ENCODE results near the gene ASIC1. TPM values are rescaled to one million over a fixed set of nuclear protein-coding genes. Genes with fewer than 3 reads are reported as not detected.

The ASIC1 gene
- polyA plus RNA-seq, 3 donors, result 4.6 to 5.6 (median 5.5) TPM

- DNase-seq, result no peak
Observed at GRCh38 chr12:50039151-50039835, 18.1 kb upstream of the ASIC1 start.

DNA sequence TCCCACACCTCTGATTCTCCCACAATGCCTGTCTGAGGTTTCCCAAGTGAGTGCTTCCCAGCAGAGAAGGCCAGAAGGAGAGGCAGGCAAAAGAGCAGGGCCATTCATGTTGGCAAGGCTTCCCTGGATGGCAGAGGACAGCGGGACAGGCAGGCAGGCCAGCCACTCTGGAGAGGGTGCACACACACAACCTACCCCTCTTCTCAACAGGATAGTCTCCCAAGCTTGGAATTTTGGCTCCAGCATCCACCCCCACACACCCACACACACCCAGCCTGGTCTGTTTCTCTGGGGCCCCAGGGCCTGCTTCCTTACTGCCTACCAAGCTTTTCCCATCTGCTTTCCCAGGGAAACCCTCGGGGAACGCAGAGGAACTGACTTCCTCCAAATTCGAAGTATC lies 16.7 kb upstream of the ASIC1 start:
- DNase-seq, result no peak

- no peak for DNase-seq
Observed at GRCh38 chr12:50041062-50041860, 16.1 kb upstream of the ASIC1 start.

DNA sequence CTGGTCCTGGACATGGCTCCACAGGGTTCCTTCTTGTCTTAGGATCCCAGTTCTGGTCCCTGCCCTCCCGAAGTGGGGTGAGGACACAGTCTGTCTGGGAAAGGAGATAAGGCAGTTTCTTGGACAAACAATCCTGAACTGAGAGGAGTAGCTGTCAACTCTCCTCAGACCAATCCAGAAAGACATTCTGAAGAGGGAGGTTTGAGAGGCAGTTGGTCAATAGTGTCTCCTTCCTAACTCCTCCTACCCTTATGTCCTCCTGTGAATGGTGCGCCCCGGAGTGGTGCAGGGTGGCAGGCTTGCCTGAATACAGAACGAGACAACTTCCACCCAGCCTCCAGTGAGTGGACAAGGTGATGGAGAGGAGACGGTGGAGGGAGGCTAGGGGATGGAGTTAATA lies 15.4 kb upstream of the ASIC1 start:
- no peak for DNase-seq

- no peak for DNase-seq
Observed at GRCh38 chr12:50042693-50043092, 14.7 kb upstream of the ASIC1 start.

GRCh38 chr12:50043308-50043707 lies 14.1 kb upstream of the ASIC1 start:
- DNase-seq, result no peak

GRCh38 chr12:50043854-50044253 lies 13.5 kb upstream of the ASIC1 start:
- no peak for DNase-seq

- DNase-seq, result no peak
Observed at GRCh38 chr12:50047693-50048250, 9.6 kb upstream of the ASIC1 start.

DNA sequence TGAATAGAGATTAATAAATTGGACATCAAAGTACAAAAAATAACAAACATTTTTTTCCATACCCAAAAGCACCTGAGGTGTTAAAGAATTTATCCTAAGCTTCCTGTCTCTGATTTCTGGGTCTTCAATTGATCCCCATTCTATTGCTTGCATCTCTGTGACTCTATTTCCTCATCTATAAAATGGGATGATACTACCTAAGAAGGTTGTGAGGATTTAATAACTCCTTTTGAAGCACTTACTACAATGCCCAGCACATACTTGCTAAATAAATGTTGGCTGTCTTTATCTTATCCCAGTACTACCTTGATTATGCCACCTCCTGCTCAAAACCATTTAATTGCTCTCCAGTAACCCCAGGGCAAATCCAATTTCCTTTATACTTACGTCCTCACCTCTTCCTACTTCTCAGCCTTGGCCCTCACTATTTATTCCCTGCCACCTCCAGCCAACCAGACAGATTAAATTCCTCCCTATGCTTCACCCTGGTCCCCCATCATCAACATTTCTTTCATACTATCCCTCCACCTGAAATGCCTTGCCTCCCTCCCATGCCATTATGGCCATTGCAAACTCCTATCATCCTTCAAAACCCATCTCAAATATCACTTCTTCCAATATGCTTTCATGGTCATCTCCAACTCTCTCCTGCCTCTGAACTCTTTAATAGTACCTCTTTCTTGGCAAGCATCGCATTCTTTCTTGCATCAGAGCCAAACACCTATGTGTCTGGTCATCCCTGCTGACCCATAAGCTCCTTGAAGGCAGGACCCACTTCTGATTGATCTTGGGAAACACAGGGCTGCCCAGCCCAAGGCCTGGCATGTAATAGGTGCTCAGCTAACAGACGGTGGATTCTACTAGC lies 7.9 kb upstream of the ASIC1 start:
- no peak for DNase-seq

DNA sequence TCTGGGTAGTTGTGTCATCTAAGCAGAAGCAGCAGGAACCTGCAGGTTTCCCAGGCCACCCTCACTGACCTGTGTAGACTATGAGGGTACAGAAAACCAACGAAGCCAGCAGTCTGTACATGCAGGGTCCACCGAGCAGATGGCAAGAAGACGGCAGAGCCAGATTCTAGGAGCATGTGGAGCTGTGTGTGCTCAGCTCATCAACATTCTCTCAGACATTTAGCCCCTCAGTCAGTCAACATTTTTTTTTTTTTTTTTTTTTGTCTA lies 7.3 kb upstream of the ASIC1 start:
- no peak for DNase-seq

DNA sequence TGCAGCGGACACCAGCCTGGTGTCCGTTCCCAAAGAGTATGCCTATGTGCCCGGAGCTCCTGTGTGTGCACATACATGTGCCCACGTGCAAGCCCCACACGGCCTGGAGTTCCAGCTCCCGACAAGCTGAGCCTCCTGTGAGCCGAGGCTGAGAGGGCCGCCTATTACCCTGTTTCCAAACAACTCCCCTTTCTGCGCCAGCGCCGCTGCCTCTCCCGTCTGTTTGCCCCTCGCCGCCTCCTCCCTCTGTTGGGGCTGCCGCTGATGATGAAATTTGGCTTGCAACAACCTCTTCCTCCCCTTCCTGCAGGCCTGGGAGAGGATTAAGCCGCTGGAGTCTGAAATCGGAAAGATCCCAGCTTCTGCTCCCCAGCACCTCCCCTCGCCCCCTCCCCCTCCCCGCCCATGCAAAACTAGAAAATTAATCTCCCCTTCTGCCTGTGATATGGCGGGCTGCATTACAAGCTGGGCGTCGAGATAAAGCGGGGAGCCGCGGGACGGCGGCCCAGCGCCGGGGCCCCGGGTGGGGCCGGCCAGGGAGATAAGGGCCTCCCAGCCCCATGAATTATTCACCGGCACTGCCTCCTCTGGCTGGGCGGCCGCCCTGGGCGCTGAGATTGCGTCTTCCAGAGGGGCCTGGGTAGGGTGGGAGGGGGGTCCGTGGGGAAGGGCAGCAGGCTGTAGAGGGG lies 6.8 kb upstream of the ASIC1 start:
- no peak for DNase-seq

GRCh38 chr12:50051101-50051806 lies 6.1 kb upstream of the ASIC1 start:
- DNase-seq, result no peak

- no peak for DNase-seq
Observed at GRCh38 chr12:50052544-50052943, 4.9 kb upstream of the ASIC1 start.

- no peak for DNase-seq
Observed at GRCh38 chr12:50052964-50053363, 4.4 kb upstream of the ASIC1 start.

DNA sequence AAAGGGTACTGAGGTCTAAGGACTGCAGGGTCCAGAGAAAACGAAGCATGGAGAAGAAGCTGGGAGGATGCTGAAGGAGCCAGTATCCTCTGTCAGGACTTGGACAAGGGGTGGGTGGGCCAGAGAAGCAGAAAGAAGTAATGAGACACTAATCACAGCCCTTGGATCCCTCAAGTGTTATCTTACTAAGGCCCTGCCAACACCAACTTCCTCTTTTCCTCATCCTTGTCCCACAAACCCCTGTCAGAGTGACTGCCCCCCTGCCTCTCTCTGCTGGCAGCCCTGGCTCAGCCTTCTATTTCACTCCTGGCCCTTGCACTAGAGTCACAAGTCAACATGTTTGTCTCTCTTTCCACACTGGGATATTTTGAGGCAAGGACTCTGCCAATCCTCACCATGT lies 3.8 kb upstream of the ASIC1 start:
- DNase-seq, result no peak

DNA sequence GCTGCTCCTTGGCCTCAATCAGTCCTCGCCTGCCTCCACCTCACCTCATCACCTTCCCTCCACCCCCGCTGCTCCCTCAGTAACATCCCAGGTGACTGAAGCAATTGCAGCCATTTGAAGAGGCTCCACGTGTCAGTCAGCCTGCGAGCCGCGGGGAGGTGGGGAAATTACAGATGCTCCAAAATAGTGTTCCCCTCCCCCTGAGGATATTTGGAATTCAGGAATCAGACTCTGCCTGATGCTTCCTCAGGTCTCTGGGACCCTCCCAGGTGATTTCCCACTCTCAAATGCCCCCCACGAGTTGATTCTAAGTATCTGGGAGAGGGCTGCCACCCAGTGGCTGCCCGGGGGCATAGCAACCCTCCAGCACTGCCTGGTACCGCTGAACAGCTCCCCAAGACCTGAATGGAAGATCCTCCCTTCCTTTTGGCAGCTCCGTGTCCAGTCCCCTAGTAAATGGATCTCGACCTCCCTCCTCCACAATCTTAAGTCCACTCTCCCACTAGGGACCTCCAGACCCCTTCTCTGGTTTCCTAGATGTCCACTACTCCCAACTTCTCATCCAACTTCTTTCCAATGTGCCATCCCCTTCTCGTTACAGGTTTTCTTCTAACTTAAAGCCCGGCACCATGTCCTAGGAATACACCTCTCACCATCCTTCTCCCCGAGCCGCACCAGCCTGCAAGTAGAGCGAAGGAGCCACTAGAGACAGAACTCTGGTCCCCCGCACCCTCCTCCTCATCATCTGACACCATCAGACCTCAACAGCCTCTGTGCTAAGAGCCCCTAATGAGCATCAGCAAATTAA lies 1.4 kb upstream of the ASIC1 start:
- no peak for DNase-seq

- DNase-seq, result no peak
Observed at GRCh38 chr12:50056639-50056976, 788 bp upstream of the ASIC1 start.

- DNase-seq, result no peak
Observed at GRCh38 chr12:50057896-50058670, 687 bp downstream of the ASIC1 start.

- no peak for DNase-seq
Observed at GRCh38 chr12:50058743-50059312, 1.4 kb downstream of the ASIC1 start.

Data from renal pelvis (tissue), 4 donors.